ENCODE results near the gene EN1. TPM values are rescaled to one million over a fixed set of nuclear protein-coding genes. Genes with fewer than 3 reads are reported as not detected.

EN1 gene
- total and polyA plus RNA-seq, 3 donors from 2014 or later = 0.20 to 0.71 (median 0.62) TPM

DNA sequence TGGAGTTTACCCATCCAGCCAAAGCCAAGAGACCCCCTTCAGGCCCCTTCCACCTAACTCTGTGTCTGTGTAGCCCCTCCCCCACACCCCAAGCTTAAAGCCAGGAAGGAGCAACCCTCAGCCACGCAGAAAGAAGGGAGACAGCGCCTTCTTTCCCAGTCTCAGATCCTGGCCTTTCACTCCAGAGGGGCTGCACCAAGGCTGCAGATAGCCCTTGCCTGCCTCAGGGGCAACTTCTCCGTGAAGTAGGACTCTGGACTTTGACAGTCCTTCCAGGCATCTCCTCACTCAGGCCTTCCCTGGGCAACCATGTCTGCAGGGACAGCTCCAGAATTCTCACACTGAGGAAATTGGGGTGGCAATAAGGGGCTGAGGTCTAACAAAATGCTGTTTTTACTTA lies 26.9 kb upstream of the EN1 start:
- H3K4me3 ChIP-seq = no peak overlapping the region
- no peak for DNase-seq
- no peaks in the 10 kb centered on the region for H3K4me1 ChIP-seq
- no peaks in the 10 kb centered on the region for H3K36me3 ChIP-seq (ENCODE audit: low read depth, missing control alignments)
- H3K9me3 ChIP-seq = no peaks in the 10 kb centered on the region
- 70 to 83% methylated on average over 1 to 3 of the region's 3 CpGs for WGBS, 2 donors
- no peaks in the 10 kb centered on the region for H3K27me3 ChIP-seq
- TF ChIP-seq, protein P1, sequence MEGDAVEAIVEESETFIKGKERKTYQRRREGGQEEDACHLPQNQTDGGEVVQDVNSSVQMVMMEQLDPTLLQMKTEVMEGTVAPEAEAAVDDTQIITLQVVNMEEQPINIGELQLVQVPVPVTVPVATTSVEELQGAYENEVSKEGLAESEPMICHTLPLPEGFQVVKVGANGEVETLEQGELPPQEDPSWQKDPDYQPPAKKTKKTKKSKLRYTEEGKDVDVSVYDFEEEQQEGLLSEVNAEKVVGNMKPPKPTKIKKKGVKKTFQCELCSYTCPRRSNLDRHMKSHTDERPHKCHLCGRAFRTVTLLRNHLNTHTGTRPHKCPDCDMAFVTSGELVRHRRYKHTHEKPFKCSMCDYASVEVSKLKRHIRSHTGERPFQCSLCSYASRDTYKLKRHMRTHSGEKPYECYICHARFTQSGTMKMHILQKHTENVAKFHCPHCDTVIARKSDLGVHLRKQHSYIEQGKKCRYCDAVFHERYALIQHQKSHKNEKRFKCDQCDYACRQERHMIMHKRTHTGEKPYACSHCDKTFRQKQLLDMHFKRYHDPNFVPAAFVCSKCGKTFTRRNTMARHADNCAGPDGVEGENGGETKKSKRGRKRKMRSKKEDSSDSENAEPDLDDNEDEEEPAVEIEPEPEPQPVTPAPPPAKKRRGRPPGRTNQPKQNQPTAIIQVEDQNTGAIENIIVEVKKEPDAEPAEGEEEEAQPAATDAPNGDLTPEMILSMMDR (IDR thresholded peaks at IDR 0.05) = no peak
- TF ChIP-seq POLR2A (IDR thresholded peaks at IDR 0.05) = no peak
- intact Hi-C loops (cut with DNase I; ENCODE audit: low total_unique reads) = no loop called here
- H3K27ac ChIP-seq = no peak overlapping the region

DNA sequence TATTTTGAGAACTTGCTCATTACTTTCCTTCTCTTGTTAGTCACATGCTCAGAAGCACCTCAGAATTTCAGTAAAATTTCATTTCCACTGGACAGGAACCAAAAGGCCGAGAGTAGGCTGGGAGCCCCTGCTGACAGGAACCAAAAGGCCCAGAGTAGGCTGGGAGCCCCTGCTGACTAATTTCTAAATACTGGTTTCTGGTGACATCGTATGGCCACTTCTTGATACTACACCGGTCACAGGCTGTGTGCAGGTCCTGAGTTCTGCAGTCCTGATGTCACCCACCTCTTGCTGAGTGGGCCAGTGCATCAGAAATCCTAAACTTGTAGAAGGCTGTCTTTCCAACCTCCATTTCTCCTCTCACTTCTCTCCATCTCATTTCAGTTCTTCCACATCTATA lies 17.7 kb upstream of the EN1 start:
- DNase-seq = no peak
- no peaks in the 10 kb centered on the region for H3K4me1 ChIP-seq
- intact Hi-C loops (cut with DNase I; ENCODE audit: low total_unique reads) = no loop called here
- no peak overlapping the region for H3K27ac ChIP-seq
- WGBS, 2 donors = 16 to 40% methylated on average over 3 of the region's 3 CpGs
- H3K36me3 ChIP-seq (ENCODE audit: low read depth, missing control alignments) = no peaks in the 10 kb centered on the region
- no peaks in the 10 kb centered on the region for H3K27me3 ChIP-seq
- no peaks in the 10 kb centered on the region for H3K9me3 ChIP-seq
- TF ChIP-seq, protein P1 (IDR thresholded peaks at IDR 0.05) = peak in 2 of 3 experiments; percentile 36 to 43
- TF ChIP-seq POLR2A (IDR thresholded peaks at IDR 0.05) = no peak
- no peak overlapping the region for H3K4me3 ChIP-seq

DNA sequence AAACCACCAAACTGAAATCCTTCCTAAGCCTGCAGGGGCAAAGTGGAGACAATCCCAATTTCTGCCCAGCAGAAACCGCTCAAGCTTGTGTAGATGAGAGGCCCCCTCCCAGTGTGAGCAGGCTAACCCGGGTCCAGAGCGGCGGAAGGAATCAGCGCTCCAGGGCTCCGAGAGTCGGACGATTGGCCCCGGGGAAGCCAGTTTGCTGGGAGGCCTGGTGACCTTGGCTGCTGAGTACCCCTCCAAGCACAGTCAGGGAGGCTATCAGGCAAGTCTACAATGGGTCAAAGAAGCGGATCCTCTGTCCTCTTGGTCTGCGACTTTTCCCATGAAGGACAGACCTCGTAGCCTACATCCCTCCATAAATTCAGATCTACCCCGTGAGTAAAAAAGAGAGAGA lies 16.8 kb upstream of the EN1 start:
- no peak overlapping the region for H3K27ac ChIP-seq
- no peak for DNase-seq
- WGBS, 2 donors = 51 to 67% methylated on average over 8 to 13 of the region's 13 CpGs
- no peaks in the 10 kb centered on the region for H3K27me3 ChIP-seq
- H3K4me3 ChIP-seq = no peak overlapping the region
- intact Hi-C loops (cut with DNase I; ENCODE audit: low total_unique reads) = no loop called here
- TF ChIP-seq POLR2A (IDR thresholded peaks at IDR 0.05) = no peak
- TF ChIP-seq, protein P1 (IDR thresholded peaks at IDR 0.05) = no peak
- H3K4me1 ChIP-seq = no peaks in the 10 kb centered on the region
- no peaks in the 10 kb centered on the region for H3K9me3 ChIP-seq
- no peaks in the 10 kb centered on the region for H3K36me3 ChIP-seq (ENCODE audit: low read depth, missing control alignments)

DNA sequence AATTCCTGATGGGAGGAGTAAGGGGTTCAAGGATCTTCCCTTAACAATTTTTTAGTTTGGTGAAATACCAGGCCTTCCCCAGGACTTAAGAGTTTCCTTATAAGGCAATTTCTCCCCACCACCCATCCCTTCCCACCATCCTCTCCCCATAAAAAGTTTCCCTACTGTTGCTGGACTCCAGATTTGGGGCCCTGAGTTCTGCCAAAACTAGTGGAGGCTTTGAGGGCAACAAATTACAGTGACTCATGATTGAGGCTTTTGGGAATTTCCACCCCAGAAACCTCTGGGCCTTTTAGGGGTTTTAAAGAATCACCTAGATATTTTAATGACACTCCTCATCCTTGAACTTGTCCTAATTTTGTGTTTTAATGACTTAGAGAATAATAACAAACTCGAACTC lies 14.3 kb upstream of the EN1 start:
- Histone ChIP-seq H3K4me1 (peaks cover 11% of the 10 kb centered on the region), H3K9me3 (no peaks in the 10 kb centered on the region), H3K4me3 (no peak overlapping the region), H3K27ac (no peak overlapping the region), H3K36me3 (ENCODE audit: low read depth, missing control alignments) (no peaks in the 10 kb centered on the region), H3K27me3 (no peaks in the 10 kb centered on the region)
- intact Hi-C loops (cut with DNase I; ENCODE audit: low total_unique reads) = no loop called here
- TF ChIP-seq, protein P1 (IDR thresholded peaks at IDR 0.05) = no peak
- no peak for TF ChIP-seq POLR2A (IDR thresholded peaks at IDR 0.05)
- WGBS, 2 donors = 67 to 68% methylated on average over 1 of the region's 1 CpG
- DNase-seq = no peak

DNA sequence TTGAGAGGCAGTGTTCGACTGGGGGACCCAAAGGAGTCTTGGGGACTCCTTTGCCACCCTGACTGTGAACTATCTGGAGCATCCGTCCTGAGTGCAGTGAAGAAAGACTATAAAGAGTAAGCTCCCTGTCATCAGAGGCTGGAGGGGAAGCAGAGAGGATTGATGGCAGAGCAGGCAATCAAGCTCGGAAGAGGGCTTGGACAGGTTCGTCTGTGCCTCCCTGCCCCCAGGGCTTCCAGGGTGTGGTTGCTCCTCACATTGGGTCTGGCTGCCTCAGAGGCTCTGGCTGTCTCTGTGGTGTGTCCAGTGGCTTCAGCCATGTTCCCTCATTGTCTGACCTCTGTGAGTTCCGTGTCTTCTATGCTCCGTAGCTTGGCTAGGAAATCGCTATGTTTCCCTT lies 13.8 kb upstream of the EN1 start:
- no peak for DNase-seq
- H3K9me3 ChIP-seq = no peaks in the 10 kb centered on the region
- TF ChIP-seq, protein P1 (IDR thresholded peaks at IDR 0.05) = no peak
- no peak for TF ChIP-seq POLR2A (IDR thresholded peaks at IDR 0.05)
- H3K4me3 ChIP-seq = no peak overlapping the region
- H3K27ac ChIP-seq = no peak overlapping the region
- no peaks in the 10 kb centered on the region for H3K36me3 ChIP-seq (ENCODE audit: low read depth, missing control alignments)
- H3K27me3 ChIP-seq = peaks cover 1% of the 10 kb centered on the region
- H3K4me1 ChIP-seq = peaks cover 11% of the 10 kb centered on the region
- 67 to 80% methylated on average over 6 to 7 of the region's 7 CpGs for WGBS, 2 donors
- intact Hi-C loops (cut with DNase I; ENCODE audit: low total_unique reads) = no loop called here

Measured in testis (tissue), 3 donors.